GM20431 (cell line): ENCODE measurements around the gene KIF2B.
"Not testable (repeated sequence)": the region's sequence is repeated elsewhere in the genome, so short reads cannot be mapped to it uniquely, and the experiment has no call there.

Experiments
- in situ Hi-C: fragments of 300-500 bp; cut with MseI, MboI; formaldehyde crosslinking; loops from one replicate; pipeline ENCODE4 v1.15.0; 2020; ENCODE audit warnings: low sequenced_read_pairs; ENCODE audit not compliant: unreplicated experiment

Gene KIF2B

GRCh38 chr17:53822764-53823163 lies at the start of gene KIF2B:
Gene KIF2B (plus strand): TSS chr17:53822927. CDS start chr17:53823034, 107 bp downstream.
- in situ Hi-C loops, result no loop called here

GRCh38 chr17:53780320-53780719 lies 42.4 kb upstream of the KIF2B start:
- in situ Hi-C loops, result no loop called here

GRCh38 chr17:53791551-53791950 lies 31.2 kb upstream of the KIF2B start:
- in situ Hi-C loops, result no loop called here

- in situ Hi-C loops, result no loop called here
Observed at GRCh38 chr17:53792451-53792850, 30.3 kb upstream of the KIF2B start.

GRCh38 chr17:53792997-53793396 lies 29.7 kb upstream of the KIF2B start:
- in situ Hi-C loops, result no loop called here

GRCh38 chr17:53794875-53795274 lies 27.9 kb upstream of the KIF2B start:
- in situ Hi-C loops, result no loop called here

GRCh38 chr17:53796642-53797041 lies 26.1 kb upstream of the KIF2B start:
- in situ Hi-C loops, result no loop called here

GRCh38 chr17:53797501-53797900 lies 25.2 kb upstream of the KIF2B start:
- in situ Hi-C loops, result no loop called here

GRCh38 chr17:53804437-53804836 lies 18.3 kb upstream of the KIF2B start:
- in situ Hi-C loops, result no loop called here

- in situ Hi-C loops, result no loop called here
Observed at GRCh38 chr17:53806473-53806872, 16.3 kb upstream of the KIF2B start.

GRCh38 chr17:53807286-53807685 lies 15.4 kb upstream of the KIF2B start:
- in situ Hi-C loops, result no loop called here

- in situ Hi-C loops, result no loop called here
Observed at GRCh38 chr17:53818271-53818670, 4.5 kb upstream of the KIF2B start.

GRCh38 chr17:53818929-53819328 lies 3.8 kb upstream of the KIF2B start:
- in situ Hi-C loops, result no loop called here

GRCh38 chr17:53819956-53820355 lies 2.8 kb upstream of the KIF2B start:
- in situ Hi-C loops, result no loop called here

- in situ Hi-C loops, result no loop called here
Observed at GRCh38 chr17:53823341-53824050, 769 bp downstream of the KIF2B start.

GRCh38 chr17:53834771-53835170 lies 12.0 kb downstream of the KIF2B start:
- in situ Hi-C loops, result not testable (repeated sequence)

GRCh38 chr17:53837131-53837530 lies 14.4 kb downstream of the KIF2B start:
- in situ Hi-C loops, result no loop called here

- in situ Hi-C loops, result no loop called here
Observed at GRCh38 chr17:53844491-53845107, 21.9 kb downstream of the KIF2B start.

GRCh38 chr17:53871128-53871527 lies 48.4 kb downstream of the KIF2B start:
- in situ Hi-C loops, result not testable (repeated sequence)
